Ascending aorta (tissue), 2 donors: ENCODE results near the gene TMPRSS6. TPM values are rescaled to one million over a fixed set of nuclear protein-coding genes. Genes with fewer than 3 reads are reported as not detected.

Experiments
- DNase-seq, 2 donors: peaks; one replicate each; pipeline ENCODE4 v3.0.0-alpha.2; 2019; ENCODE audit warnings: low spot score in 2 of 2
- H3K27ac ChIP-seq, 2 donors: fragments of 200-600 bp; sonication (generic); one replicate each; pipeline ENCODE4 v1.5.1; 2016 to 2017; ENCODE audit warnings: mild to moderate bottlenecking in 1 of 2
- H3K27me3 ChIP-seq: fragments of 200-600 bp; sonication (generic); one replicate; pipeline ENCODE4 v1.5.1; 2017
- H3K36me3 ChIP-seq, 2 donors: fragments of 200-600 bp; sonication (generic); one replicate each; pipeline ENCODE4 v1.5.1; 2016
- H3K4me1 ChIP-seq, 2 donors: fragments of 200-600 bp; sonication (generic); one replicate each; pipeline ENCODE4 v1.5.1; 2016 to 2017; ENCODE audit warnings: mild to moderate bottlenecking in 1 of 2
- H3K4me3 ChIP-seq, 2 donors: fragments of 200-600 bp; sonication (generic); one replicate each; pipeline ENCODE4 v1.5.1; 2016 to 2017; ENCODE audit warnings: mild to moderate bottlenecking in 1 of 2
- H3K9me3 ChIP-seq, 2 donors: fragments of 200-600 bp; sonication (generic); one replicate each; pipeline ENCODE4 v1.5.1; 2016
- intact Hi-C: fragments of 100-400 bp; cut with DNase I; formaldehyde crosslinking; loops from one replicate; pipeline ENCODE4 v1.15.1; 2023
- total RNA-seq: library from RNA; depleted of rRNA; stranded (reverse); fragments of >200 nt; gene quantifications from one replicate; pipeline ENCODE4 v1.1.0, GENCODE V29; 2016
- TF ChIP-seq, protein P1 (sequence below), 3 experiments: fragments of 200-600 bp in 2 of 3; fragments of 450-650 bp in 1 of 3; sonication (generic) in 2 of 3; IDR thresholded peaks; one replicate each; pipeline ENCODE4 v1.5.1; 2016 to 2019; ENCODE audit warnings: antibody characterized with exemption in 3 of 3, mild to moderate bottlenecking in 1 of 3, moderate library complexity in 1 of 3

The TMPRSS6 gene
- total RNA-seq, 1 donor from 2014 or later: not detected

DNA sequence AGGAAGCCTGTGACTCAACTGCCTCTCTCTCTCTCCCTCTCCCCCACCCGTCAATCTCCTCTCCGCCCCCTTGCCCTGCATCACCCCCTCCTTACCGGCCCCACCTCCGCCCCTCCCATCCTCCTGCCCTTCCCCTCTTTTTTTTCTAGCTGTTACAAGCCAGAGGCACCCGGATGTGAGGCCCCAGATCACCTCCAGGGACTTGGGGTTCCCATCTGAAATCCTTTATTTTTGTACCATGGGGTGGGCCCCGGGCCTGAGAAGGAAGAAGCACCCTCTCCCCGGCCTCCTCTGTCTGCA, 47.2 kb downstream of the TMPRSS6 start:
- intact Hi-C loops: no loop called here
- no peak overlapping the region for H3K4me3 ChIP-seq
- no peaks in the 10 kb centered on the region for H3K4me1 ChIP-seq
- H3K27me3 ChIP-seq: no peaks in the 10 kb centered on the region
- H3K36me3 ChIP-seq: peaks cover 20 to 39% of the 10 kb centered on the region in 2 donors
- H3K9me3 ChIP-seq: no peaks in the 10 kb centered on the region
- TF ChIP-seq, protein P1, sequence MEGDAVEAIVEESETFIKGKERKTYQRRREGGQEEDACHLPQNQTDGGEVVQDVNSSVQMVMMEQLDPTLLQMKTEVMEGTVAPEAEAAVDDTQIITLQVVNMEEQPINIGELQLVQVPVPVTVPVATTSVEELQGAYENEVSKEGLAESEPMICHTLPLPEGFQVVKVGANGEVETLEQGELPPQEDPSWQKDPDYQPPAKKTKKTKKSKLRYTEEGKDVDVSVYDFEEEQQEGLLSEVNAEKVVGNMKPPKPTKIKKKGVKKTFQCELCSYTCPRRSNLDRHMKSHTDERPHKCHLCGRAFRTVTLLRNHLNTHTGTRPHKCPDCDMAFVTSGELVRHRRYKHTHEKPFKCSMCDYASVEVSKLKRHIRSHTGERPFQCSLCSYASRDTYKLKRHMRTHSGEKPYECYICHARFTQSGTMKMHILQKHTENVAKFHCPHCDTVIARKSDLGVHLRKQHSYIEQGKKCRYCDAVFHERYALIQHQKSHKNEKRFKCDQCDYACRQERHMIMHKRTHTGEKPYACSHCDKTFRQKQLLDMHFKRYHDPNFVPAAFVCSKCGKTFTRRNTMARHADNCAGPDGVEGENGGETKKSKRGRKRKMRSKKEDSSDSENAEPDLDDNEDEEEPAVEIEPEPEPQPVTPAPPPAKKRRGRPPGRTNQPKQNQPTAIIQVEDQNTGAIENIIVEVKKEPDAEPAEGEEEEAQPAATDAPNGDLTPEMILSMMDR (IDR thresholded peaks at IDR 0.05): no peak
- DNase-seq: no peak
- H3K27ac ChIP-seq: no peak overlapping the region

GRCh38 chr22:37061611-37062375, 47.7 kb downstream of the TMPRSS6 start:
- H3K27me3 ChIP-seq: no peaks in the 10 kb centered on the region
- intact Hi-C loops: no loop called here

GRCh38 chr22:37060801-37061610, 48.5 kb downstream of the TMPRSS6 start:
- Histone ChIP-seq H3K27me3 (no peaks in the 10 kb centered on the region), H3K36me3 (peaks cover 27 to 52% of the 10 kb centered on the region in 2 donors), H3K4me1 (no peaks in the 10 kb centered on the region), H3K27ac (no peak overlapping the region), H3K9me3 (no peaks in the 10 kb centered on the region), H3K4me3 (no peak overlapping the region)
- DNase-seq: no peak
- intact Hi-C loops: no loop called here
- TF ChIP-seq, protein P1 (IDR thresholded peaks at IDR 0.05): no peak

More at GRCh38 chr22:37061611-37062375, 47.7 kb downstream of the TMPRSS6 start:
- peaks cover 23 to 44% of the 10 kb centered on the region in 2 donors for H3K36me3 ChIP-seq
- no peak overlapping the region for H3K27ac ChIP-seq
- H3K4me1 ChIP-seq: no peaks in the 10 kb centered on the region
- no peak for DNase-seq
- no peaks in the 10 kb centered on the region for H3K9me3 ChIP-seq
- H3K4me3 ChIP-seq: no peak overlapping the region
- TF ChIP-seq, protein P1 (IDR thresholded peaks at IDR 0.05): no peak

GRCh38 chr22:37059876-37060449, 49.5 kb downstream of the TMPRSS6 start:
- DNase-seq: no peak
- H3K4me3 ChIP-seq: no peak overlapping the region
- no peaks in the 10 kb centered on the region for H3K9me3 ChIP-seq
- H3K36me3 ChIP-seq: peaks cover 29 to 60% of the 10 kb centered on the region in 2 donors
- TF ChIP-seq, protein P1 (IDR thresholded peaks at IDR 0.05): no peak
- intact Hi-C loops: no loop called here
- no peak overlapping the region for H3K27ac ChIP-seq
- H3K4me1 ChIP-seq: no peaks in the 10 kb centered on the region
- no peaks in the 10 kb centered on the region for H3K27me3 ChIP-seq

DNA sequence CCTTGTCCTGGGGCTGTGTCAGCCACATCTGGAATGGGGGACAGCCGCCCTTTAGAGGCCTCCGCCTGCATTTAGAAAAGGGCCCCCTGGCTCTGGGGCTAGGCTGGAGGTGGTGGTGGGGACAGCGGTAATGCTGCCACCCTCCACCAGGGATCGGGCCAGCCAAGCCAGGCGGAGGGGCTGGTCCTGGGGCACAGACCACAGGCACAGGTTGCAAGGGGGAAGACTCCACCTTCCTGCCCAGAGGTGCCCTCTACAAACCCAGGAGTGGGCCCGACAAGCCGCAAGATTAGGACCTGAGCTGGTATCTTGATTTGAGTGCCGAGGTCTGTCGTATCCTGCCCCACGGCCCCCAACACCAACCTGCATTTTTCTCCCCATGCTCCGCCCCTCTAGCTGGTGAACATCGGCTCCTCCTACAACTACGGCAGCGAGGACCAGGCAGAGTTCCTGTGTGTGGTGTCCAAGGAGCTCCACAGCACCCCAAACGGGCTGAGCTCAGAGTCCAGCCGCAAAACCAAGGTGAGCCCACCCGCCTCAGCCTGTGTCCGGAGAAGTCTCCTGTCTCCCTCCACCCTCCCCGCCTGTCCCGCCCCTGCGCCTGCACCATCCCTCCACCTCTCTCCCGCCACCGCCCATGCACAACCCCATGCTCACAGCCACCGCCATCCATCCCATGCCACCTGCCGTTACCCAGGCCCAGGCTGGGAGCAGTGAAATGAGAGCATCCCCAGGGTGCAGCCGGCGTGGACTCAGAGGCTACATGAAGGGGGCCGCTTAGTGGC, 50.4 kb downstream of the TMPRSS6 start:
- intact Hi-C loops: no loop called here

More for the DNA sequence above, 50.4 kb downstream of the TMPRSS6 start:
- H3K36me3 ChIP-seq: peaks cover 29 to 60% of the 10 kb centered on the region in 2 donors
- H3K27me3 ChIP-seq: no peaks in the 10 kb centered on the region
- H3K4me3 ChIP-seq: no peak overlapping the region
- DNase-seq: no peak
- no peaks in the 10 kb centered on the region for H3K9me3 ChIP-seq
- no peak overlapping the region for H3K27ac ChIP-seq
- H3K4me1 ChIP-seq: no peaks in the 10 kb centered on the region
- TF ChIP-seq, protein P1 (IDR thresholded peaks at IDR 0.05): no peak
